ENCODE results near the gene ABCA8. TPM values are rescaled to one million over a fixed set of nuclear protein-coding genes. Genes with fewer than 3 reads are reported as not detected.

The ABCA8 gene
- total RNA-seq, 1 donor from 2014 or later, result 0.31 TPM

GRCh38 chr17:68910789-68911431 lies 44.3 kb downstream of the ABCA8 start:
- no peak for DNase-seq (ENCODE audit: low spot score, unreplicated experiment)
- peaks cover 7% of the 10 kb centered on the region for H3K4me1 Mint-ChIP-seq (ENCODE audit: low read depth)
- no peak overlapping the region for H3K4me3 Mint-ChIP-seq (ENCODE audit: low read depth)
- TF ChIP-seq CTCF (IDR thresholded peaks at IDR 0.05; ENCODE audit: unreplicated experiment), result no peak
- no peaks in the 10 kb centered on the region for H3K27me3 Mint-ChIP-seq
- H3K9me3 Mint-ChIP-seq (ENCODE audit: low read depth), result peaks cover 41% of the 10 kb centered on the region
- peak overlapping the region; percentile 15 for H3K27ac Mint-ChIP-seq
- peaks cover 2% of the 10 kb centered on the region for H3K36me3 Mint-ChIP-seq (ENCODE audit: insufficient read depth)

- Mint-ChIP-seq H3K27me3 (no peaks in the 10 kb centered on the region), H3K27ac (no peak overlapping the region), H3K9me3 (ENCODE audit: low read depth) (peaks cover 35% of the 10 kb centered on the region), H3K4me1 (ENCODE audit: low read depth) (peaks cover 7% of the 10 kb centered on the region), H3K36me3 (ENCODE audit: insufficient read depth) (peaks cover 2% of the 10 kb centered on the region), H3K4me3 (ENCODE audit: low read depth) (no peak overlapping the region)
- DNase-seq (ENCODE audit: low spot score, unreplicated experiment), result no peak
- no peak for TF ChIP-seq CTCF (IDR thresholded peaks at IDR 0.05; ENCODE audit: unreplicated experiment)
Observed at GRCh38 chr17:68910251-68910705, 44.9 kb downstream of the ABCA8 start.

GRCh38 chr17:68909066-68909465 lies 46.1 kb downstream of the ABCA8 start:
- H3K4me3 Mint-ChIP-seq (ENCODE audit: low read depth), result no peak overlapping the region

GRCh38 chr17:68908045-68908444 lies 47.1 kb downstream of the ABCA8 start:
- no peaks in the 10 kb centered on the region for H3K27me3 Mint-ChIP-seq
- DNase-seq (ENCODE audit: low spot score, unreplicated experiment), result no peak
- no peak for TF ChIP-seq CTCF (IDR thresholded peaks at IDR 0.05; ENCODE audit: unreplicated experiment)
- no peak overlapping the region for H3K4me3 Mint-ChIP-seq (ENCODE audit: low read depth)
- no peak overlapping the region for H3K27ac Mint-ChIP-seq
- H3K9me3 Mint-ChIP-seq (ENCODE audit: low read depth), result peaks cover 13% of the 10 kb centered on the region
- no peaks in the 10 kb centered on the region for H3K36me3 Mint-ChIP-seq (ENCODE audit: insufficient read depth)
- peaks cover 7% of the 10 kb centered on the region for H3K4me1 Mint-ChIP-seq (ENCODE audit: low read depth)

More at GRCh38 chr17:68909066-68909465, 46.1 kb downstream of the ABCA8 start:
- DNase-seq (ENCODE audit: low spot score, unreplicated experiment), result no peak
- H3K36me3 Mint-ChIP-seq (ENCODE audit: insufficient read depth), result peaks cover 2% of the 10 kb centered on the region
- peaks cover 23% of the 10 kb centered on the region for H3K9me3 Mint-ChIP-seq (ENCODE audit: low read depth)
- no peak for TF ChIP-seq CTCF (IDR thresholded peaks at IDR 0.05; ENCODE audit: unreplicated experiment)
- H3K4me1 Mint-ChIP-seq (ENCODE audit: low read depth), result peaks cover 7% of the 10 kb centered on the region
- H3K27me3 Mint-ChIP-seq, result no peaks in the 10 kb centered on the region
- no peak overlapping the region for H3K27ac Mint-ChIP-seq

GRCh38 chr17:68906638-68907037 lies 48.6 kb downstream of the ABCA8 start:
- H3K9me3 Mint-ChIP-seq (ENCODE audit: low read depth), result peaks cover under 1% of the 10 kb centered on the region
- H3K27me3 Mint-ChIP-seq, result no peaks in the 10 kb centered on the region
- H3K4me1 Mint-ChIP-seq (ENCODE audit: low read depth), result peaks cover 7% of the 10 kb centered on the region
- DNase-seq (ENCODE audit: low spot score, unreplicated experiment), result no peak
- no peak overlapping the region for H3K27ac Mint-ChIP-seq
- H3K36me3 Mint-ChIP-seq (ENCODE audit: insufficient read depth), result no peaks in the 10 kb centered on the region
- TF ChIP-seq CTCF (IDR thresholded peaks at IDR 0.05; ENCODE audit: unreplicated experiment), result peak; percentile 56
- H3K4me3 Mint-ChIP-seq (ENCODE audit: low read depth), result no peak overlapping the region

All from progenitor cell of endocrine pancreas (in vitro differentiated cells).